Stomach (tissue), 9 donors: ENCODE results near the gene C10orf90. TPM values are rescaled to one million over a fixed set of nuclear protein-coding genes. Genes with fewer than 3 reads are reported as not detected.

ENCODE experiments used
- DNase-seq, 2 donors: peaks; one replicate each; pipeline versions ENCODE4 v3.0.0 to v3.0.0-alpha.2; 2013 to 2019
- H3K27ac ChIP-seq, 5 donors: fragments of 200-600 bp in 4 of 5; sonication (generic) in 4 of 5; one replicate each; pipeline ENCODE4 v1.5.1; 2013 to 2019; ENCODE audit warnings: mild to moderate bottlenecking in 1 of 5, moderate library complexity in 1 of 5
- H3K27me3 ChIP-seq, 3 donors: fragments of 200-600 bp; sonication (generic); one replicate each; pipeline ENCODE4 v1.5.1; 2017 to 2019; ENCODE audit warnings: mixed run types in 1 of 3
- H3K36me3 ChIP-seq, 4 donors: fragments of 200-600 bp; sonication (generic); 1 replicate in 3 of 4; 2 replicates in 1 of 4; pipeline ENCODE4 v1.5.1; 2016 to 2019
- H3K4me1 ChIP-seq, 4 donors: fragments of 200-600 bp; sonication (generic); one replicate each; pipeline ENCODE4 v1.5.1; 2016 to 2019
- H3K4me3 ChIP-seq, 4 donors: fragments of 200-600 bp; sonication (generic) in 3 of 4; one replicate each; pipeline ENCODE4 v1.5.1; 2016 to 2019; ENCODE audit warnings: mild to moderate bottlenecking in 1 of 4
- H3K9me3 ChIP-seq, 4 donors: fragments of 200-600 bp; sonication (generic); one replicate each; pipeline ENCODE4 v1.5.1; 2016 to 2019
- EP300 ChIP-seq: sonication (generic); formaldehyde crosslinking; IDR thresholded peaks from one replicate; pipeline ENCODE4 v1.6.1; 2017; ENCODE audit warnings: antibody characterized with exemption
- POLR2A ChIP-seq, 4 donors: fragments of 450-650 bp; IDR thresholded peaks; one replicate each; pipeline ENCODE4 v1.6.1; 2016; ENCODE audit warnings: antibody characterized with exemption in 4 of 4, control low read depth in 2 of 4, mild to moderate bottlenecking in 1 of 4, moderate library complexity in 1 of 4
- POLR2AphosphoS5 ChIP-seq, 3 donors: sonication (generic); formaldehyde crosslinking; IDR thresholded peaks; one replicate each; pipeline ENCODE4 v1.6.1; 2016; ENCODE audit warnings: antibody characterized with exemption in 3 of 3
- WGBS, 5 donors: extraction: QIAGEN DNeasy Blood & Tissue Kit in 3 of 5; methylation state at CpG; one replicate each; pipeline versions ENCODE4 v1.1.5 to v1.1.7; 2013 to 2018; 5-methylcytosine and 5-hydroxymethylcytosine counted together
- intact Hi-C: fragments of 100-400 bp; cut with DNase I; formaldehyde crosslinking; loops from one replicate; pipeline ENCODE4 v1.15.1; 2023; ENCODE audit warnings: low total_unique reads
- polyA plus RNA-seq, 3 donors: library from polyadenylated mRNA; stranded (reverse); fragments of 200-250 nt; gene quantifications; one replicate each; pipeline ENCODE4 v1.2.3, GENCODE V29; 2013
- total RNA-seq, 5 donors: library from RNA; depleted of rRNA; stranded (reverse); fragments of >200 nt; gene quantifications; one replicate each; pipeline versions ENCODE4 v1.1.0 to v1.2.3, GENCODE V29; 2014 to 2016
- TF ChIP-seq, protein P1 (sequence below), 7 experiments: fragments of 450-650 bp in 4 of 7; fragments of 200-600 bp in 3 of 7; sonication (generic) in 3 of 7; IDR thresholded peaks; one replicate each; pipeline ENCODE4 v1.5.1; 2016 to 2019; ENCODE audit warnings: antibody characterized with exemption in 7 of 7, control low read depth in 2 of 7, mild to moderate bottlenecking in 1 of 7
- donor health status: healthy with polysubstance abuse.
- donor health status: Bipolar disorder and iron deficiency.
- donor health status: healthy.

Gene C10orf90
- total and polyA plus RNA-seq, 8 donors = not detected

DNA sequence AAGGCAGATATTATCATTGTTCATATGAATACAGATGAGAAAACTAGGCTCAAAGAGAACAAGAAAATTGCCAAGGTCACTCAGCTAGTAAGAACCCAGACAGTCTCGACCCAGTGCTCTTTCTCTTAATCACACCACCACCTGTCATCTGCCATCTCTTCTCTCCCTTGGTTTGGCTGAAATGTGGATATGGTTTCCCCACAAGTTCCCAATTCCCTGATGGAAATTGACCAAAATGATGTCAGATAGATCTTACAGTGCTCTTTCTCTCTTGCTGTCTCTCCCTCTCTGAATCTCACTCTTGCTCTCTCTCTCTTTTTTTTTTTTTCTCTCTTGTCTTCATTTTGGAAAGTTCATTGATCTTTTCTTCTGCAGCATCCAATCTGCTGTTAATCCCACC lies 9.1 kb downstream of the C10orf90 start:
- no peaks in the 10 kb centered on the region for H3K36me3 ChIP-seq
- no peaks in the 10 kb centered on the region for H3K4me1 ChIP-seq
- DNase-seq = no peak
- 59 to 88% (median 73%) methylated on average over 1 of the region's 1 CpG for WGBS, 5 donors
- intact Hi-C loops = no loop called here
- no peak overlapping the region for H3K4me3 ChIP-seq
- no peaks in the 10 kb centered on the region for H3K27me3 ChIP-seq
- H3K27ac ChIP-seq = no peak overlapping the region
- TF ChIP-seq EP300 (no peak), POLR2AphosphoS5 (IDR thresholded peaks at IDR 0.05) (no peak), POLR2A (IDR thresholded peaks at IDR 0.05) (no peak)
- TF ChIP-seq, protein P1, sequence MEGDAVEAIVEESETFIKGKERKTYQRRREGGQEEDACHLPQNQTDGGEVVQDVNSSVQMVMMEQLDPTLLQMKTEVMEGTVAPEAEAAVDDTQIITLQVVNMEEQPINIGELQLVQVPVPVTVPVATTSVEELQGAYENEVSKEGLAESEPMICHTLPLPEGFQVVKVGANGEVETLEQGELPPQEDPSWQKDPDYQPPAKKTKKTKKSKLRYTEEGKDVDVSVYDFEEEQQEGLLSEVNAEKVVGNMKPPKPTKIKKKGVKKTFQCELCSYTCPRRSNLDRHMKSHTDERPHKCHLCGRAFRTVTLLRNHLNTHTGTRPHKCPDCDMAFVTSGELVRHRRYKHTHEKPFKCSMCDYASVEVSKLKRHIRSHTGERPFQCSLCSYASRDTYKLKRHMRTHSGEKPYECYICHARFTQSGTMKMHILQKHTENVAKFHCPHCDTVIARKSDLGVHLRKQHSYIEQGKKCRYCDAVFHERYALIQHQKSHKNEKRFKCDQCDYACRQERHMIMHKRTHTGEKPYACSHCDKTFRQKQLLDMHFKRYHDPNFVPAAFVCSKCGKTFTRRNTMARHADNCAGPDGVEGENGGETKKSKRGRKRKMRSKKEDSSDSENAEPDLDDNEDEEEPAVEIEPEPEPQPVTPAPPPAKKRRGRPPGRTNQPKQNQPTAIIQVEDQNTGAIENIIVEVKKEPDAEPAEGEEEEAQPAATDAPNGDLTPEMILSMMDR (IDR thresholded peaks at IDR 0.05) = no peak
- H3K9me3 ChIP-seq = no peaks in the 10 kb centered on the region

DNA sequence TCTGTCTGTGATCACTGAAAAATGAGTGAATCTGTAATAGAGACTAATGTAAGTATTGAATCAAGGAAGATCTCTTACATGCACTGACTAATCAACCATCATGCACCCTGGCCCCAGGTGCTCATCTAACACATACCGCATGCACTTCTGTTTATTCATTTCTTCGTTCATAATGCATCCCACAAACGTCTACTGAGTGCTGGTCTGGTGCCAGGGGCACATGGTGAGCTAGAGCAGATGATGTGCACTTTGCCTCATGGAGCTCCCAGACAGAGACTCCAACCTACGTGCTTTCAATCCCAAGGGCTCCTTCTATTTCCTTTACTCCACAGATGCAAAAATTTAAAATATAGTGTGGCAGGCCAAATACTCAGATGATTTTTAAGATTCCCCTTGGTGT lies 10.7 kb downstream of the C10orf90 start:
- H3K36me3 ChIP-seq = no peaks in the 10 kb centered on the region
- H3K4me3 ChIP-seq = no peak overlapping the region
- DNase-seq = no peak
- H3K9me3 ChIP-seq = no peaks in the 10 kb centered on the region
- WGBS, 5 donors = 62 to 70% (median 69%) methylated on average over 4 of the region's 4 CpGs
- H3K27ac ChIP-seq = no peak overlapping the region
- no peaks in the 10 kb centered on the region for H3K4me1 ChIP-seq
- no peaks in the 10 kb centered on the region for H3K27me3 ChIP-seq
- intact Hi-C loops = no loop called here
- TF ChIP-seq, protein P1 (IDR thresholded peaks at IDR 0.05) = no peak

DNA sequence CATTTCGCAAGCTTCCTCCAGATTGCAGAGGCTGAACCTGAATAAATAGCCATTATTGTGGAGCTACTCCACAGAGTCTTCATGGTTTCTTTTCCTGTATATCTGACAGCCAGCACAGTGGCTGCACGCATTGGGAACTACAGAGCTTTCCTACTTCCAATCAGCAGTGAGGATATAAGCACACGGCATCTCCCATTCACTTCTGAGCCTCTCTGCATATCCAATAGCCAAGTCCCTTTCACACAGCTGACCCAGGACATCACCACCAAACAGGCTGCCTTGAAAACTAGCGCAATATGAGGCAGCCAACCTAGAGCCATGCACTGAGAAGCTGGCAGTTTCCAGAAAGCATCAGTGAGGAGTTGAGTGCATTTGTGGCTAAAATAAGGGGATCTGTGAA lies 11.6 kb downstream of the C10orf90 start:
- Histone ChIP-seq H3K27ac (no peak overlapping the region), H3K4me1 (no peaks in the 10 kb centered on the region)
- 79 to 91% (median 87%) methylated on average over 4 of the region's 4 CpGs for WGBS, 5 donors

DNA sequence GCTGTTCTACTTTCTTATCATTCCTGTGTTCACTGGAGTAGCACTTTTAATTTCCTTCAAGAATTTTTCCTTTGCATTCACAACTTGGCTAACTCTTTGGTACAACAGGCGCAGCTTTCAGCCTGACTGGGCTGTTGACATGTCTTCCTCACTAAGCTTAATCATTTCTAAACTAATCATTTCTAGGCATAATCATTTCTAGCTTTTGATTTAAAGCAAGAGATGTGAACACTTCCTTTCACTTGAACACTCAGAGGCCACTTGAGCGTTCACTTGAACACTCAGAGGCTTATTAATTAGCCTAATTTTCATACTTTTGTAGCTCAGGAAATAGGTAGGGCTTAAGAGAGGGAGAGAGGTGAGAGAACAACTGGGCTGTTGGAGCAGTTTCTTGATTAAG lies 15.9 kb downstream of the C10orf90 start:
- no peaks in the 10 kb centered on the region for H3K27me3 ChIP-seq
- no peak overlapping the region for H3K27ac ChIP-seq
- TF ChIP-seq EP300 (no peak), POLR2A (IDR thresholded peaks at IDR 0.05) (no peak), POLR2AphosphoS5 (IDR thresholded peaks at IDR 0.05) (no peak)
- TF ChIP-seq, protein P1 (IDR thresholded peaks at IDR 0.05) = no peak
- H3K4me3 ChIP-seq = no peak overlapping the region
- no peaks in the 10 kb centered on the region for H3K36me3 ChIP-seq
- WGBS, 5 donors = 51 to 79% (median 70%) methylated on average over 2 of the region's 2 CpGs
- H3K4me1 ChIP-seq = no peaks in the 10 kb centered on the region
- no peak for DNase-seq
- intact Hi-C loops = no loop called here
- no peaks in the 10 kb centered on the region for H3K9me3 ChIP-seq

More for the DNA sequence above, 11.6 kb downstream of the C10orf90 start:
- TF ChIP-seq, protein P1 (IDR thresholded peaks at IDR 0.05) = no peak
- TF ChIP-seq POLR2A (IDR thresholded peaks at IDR 0.05) = no peak
- H3K27me3 ChIP-seq = no peaks in the 10 kb centered on the region
- DNase-seq = no peak
- H3K36me3 ChIP-seq = no peaks in the 10 kb centered on the region
- intact Hi-C loops = no loop called here
- H3K4me3 ChIP-seq = no peak overlapping the region
- H3K9me3 ChIP-seq = no peaks in the 10 kb centered on the region

DNA sequence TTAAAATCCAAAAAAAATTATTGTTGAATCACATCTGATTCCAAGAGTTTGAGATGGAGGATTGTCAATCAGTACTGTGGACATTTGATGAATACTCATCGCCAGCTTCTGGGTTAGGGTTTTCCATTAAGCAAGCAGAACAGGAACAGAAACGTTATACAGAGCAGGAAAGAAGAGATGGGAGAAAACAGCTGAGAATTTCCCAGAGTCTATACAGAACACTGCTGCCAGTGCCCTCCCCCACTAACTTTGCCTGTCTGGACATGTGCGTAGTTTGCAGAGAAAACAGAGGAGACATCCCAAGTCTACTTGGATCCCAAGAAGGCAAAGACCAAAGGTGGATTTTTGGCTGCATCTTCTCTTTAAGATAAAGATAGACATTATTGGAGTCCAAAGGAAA lies 19.0 kb downstream of the C10orf90 start:
- intact Hi-C loops = no loop called here

More for the DNA sequence above, 19.0 kb downstream of the C10orf90 start:
- DNase-seq = no peak
- H3K27ac ChIP-seq = no peak overlapping the region
- 75 to 81% (median 78%) methylated on average over 3 of the region's 3 CpGs for WGBS, 5 donors
- H3K4me3 ChIP-seq = no peak overlapping the region
- no peaks in the 10 kb centered on the region for H3K4me1 ChIP-seq
- no peaks in the 10 kb centered on the region for H3K36me3 ChIP-seq
- H3K9me3 ChIP-seq = no peaks in the 10 kb centered on the region
- no peaks in the 10 kb centered on the region for H3K27me3 ChIP-seq
- TF ChIP-seq POLR2A (IDR thresholded peaks at IDR 0.05) (no peak), POLR2AphosphoS5 (IDR thresholded peaks at IDR 0.05) (no peak), EP300 (no peak)
- TF ChIP-seq, protein P1 (IDR thresholded peaks at IDR 0.05) = no peak
